Keratinocyte (primary cell): ENCODE results near the gene VANGL2. TPM values are rescaled to one million over a fixed set of nuclear protein-coding genes. Genes with fewer than 3 reads are reported as not detected.

Source experiments
- DNase-seq: peaks from one replicate; pipeline ENCODE4 v3.0.0-alpha.2; 2011; ENCODE audit warnings: low read depth, missing footprints, low spot score
- FAIRE-seq: peaks from 2 replicates; lab custom pipeline; 2011; peaks lifted over from hg19 to GRCh38; lab: Jason Lieb, UNC
- H2AFZ ChIP-seq: 2 replicates; pipeline ENCODE4 v1.6.0; 2012; ENCODE audit warnings: low read length, control low read depth, inconsistent platforms; ENCODE audit not compliant: control insufficient read depth
- H3K27ac ChIP-seq: 2 replicates; pipeline ENCODE4 v1.5.1; 2011; ENCODE audit warnings: low read length; ENCODE audit not compliant: control insufficient read depth, insufficient read depth
- H3K27me3 ChIP-seq: 3 replicates; pipeline ENCODE4 v1.6.0; 2011; ENCODE audit warnings: low read length; ENCODE audit not compliant: control insufficient read depth, insufficient read depth; ENCODE audit errors: extremely low read depth
- H3K36me3 ChIP-seq, 2 experiments: 2 replicates in 1 of 2; 3 replicates in 1 of 2; pipeline ENCODE4 v1.5.1; 2011; ENCODE audit warnings: low read length in 2 of 2, mild to moderate bottlenecking in 1 of 2; ENCODE audit not compliant: control insufficient read depth in 2 of 2, insufficient read depth in 2 of 2; ENCODE audit errors: extremely low read depth in 1 of 2
- H3K4me1 ChIP-seq: 3 replicates; pipeline ENCODE4 v1.5.1; 2011; ENCODE audit warnings: low read length; ENCODE audit not compliant: control insufficient read depth, insufficient read depth; ENCODE audit errors: extremely low read depth
- H3K4me2 ChIP-seq: 3 replicates; pipeline ENCODE4 v1.6.0; 2011; ENCODE audit warnings: low read depth, low read length; ENCODE audit not compliant: control insufficient read depth, insufficient read depth; ENCODE audit errors: extremely low read depth
- H3K4me3 ChIP-seq, 3 experiments: fragments of 200-600 bp in 1 of 3; sonication (generic) in 1 of 3; 2 replicates in 2 of 3; 3 replicates in 1 of 3; pipeline ENCODE4 v1.5.1; 2011 to 2016; ENCODE audit warnings: low read length in 3 of 3, mild to moderate bottlenecking in 3 of 3, control low read depth in 2 of 3, inconsistent platforms in 1 of 3, low read depth in 1 of 3, mixed read lengths in 1 of 3, mixed run types in 1 of 3, moderate library complexity in 1 of 3; ENCODE audit not compliant: control insufficient read depth in 2 of 3, insufficient read depth in 2 of 3; ENCODE audit errors: extremely low read depth in 1 of 3
- H3K79me2 ChIP-seq: 2 replicates; pipeline ENCODE4 v1.6.0; 2012; ENCODE audit warnings: low read length; ENCODE audit not compliant: control insufficient read depth, insufficient read depth
- H3K9ac ChIP-seq: 3 replicates; pipeline ENCODE4 v1.6.0; 2011; ENCODE audit warnings: low read length; ENCODE audit not compliant: control insufficient read depth, insufficient read depth; ENCODE audit errors: extremely low read depth
- H3K9me1 ChIP-seq: 3 replicates; pipeline ENCODE4 v1.6.0; 2011; ENCODE audit warnings: low read length; ENCODE audit not compliant: control insufficient read depth, insufficient read depth; ENCODE audit errors: extremely low read depth
- H3K9me3 ChIP-seq: 2 replicates; pipeline ENCODE4 v1.5.1; 2012; ENCODE audit warnings: low read depth, low read length; ENCODE audit not compliant: control insufficient read depth
- H4K20me1 ChIP-seq: 3 replicates; pipeline ENCODE4 v1.6.0; 2011; ENCODE audit warnings: low read length; ENCODE audit not compliant: control insufficient read depth, insufficient read depth; ENCODE audit errors: extremely low read depth
- CTCF ChIP-seq, 3 experiments: IDR thresholded peaks in 1 of 3; conservative IDR thresholded peaks in 1 of 3; optimal IDR thresholded peaks in 1 of 3; 2 replicates in 2 of 3; 3 replicates in 1 of 3; pipeline versions ENCODE3 to v1.5.1; 2011; ENCODE audit warnings: low read length in 3 of 3, mild to moderate bottlenecking in 3 of 3, moderate library complexity in 2 of 3, control low read depth in 1 of 3, inconsistent platforms in 1 of 3; ENCODE audit not compliant: insufficient read depth in 2 of 3; ENCODE audit errors: extremely low read depth in 1 of 3
- EZH2 ChIP-seq: IDR thresholded peaks from one replicate; pipeline ENCODE4 v1.6.1; 2012; ENCODE audit warnings: inconsistent platforms, mild to moderate bottlenecking, low read length, moderate library complexity
- dilution Hi-C: fragments of 300-500 bp; cut with MboI; formaldehyde crosslinking; loops from one replicate; pipeline ENCODE4 v1.7.0; 2020; ENCODE audit warnings: low sequenced_read_pairs; ENCODE audit not compliant: extremely low pct_ligation_motif_present
- polyA plus RNA-seq, 5 experiments: library from polyadenylated mRNA; depleted of rRNA in 3 of 5; stranded (reverse) in 3 of 5; stranded (forward) in 1 of 5; unstranded in 1 of 5; fragments of >200 nt; gene quantifications; 1 replicate in 1 of 5; 2 replicates in 3 of 5; 3 replicates in 1 of 5; pipeline versions ENCODE4 v1.2.1 to v1.2.3, GENCODE V29; 2011 to 2012; ENCODE audit warnings: missing spikeins in 2 of 5, low read depth in 1 of 5, low replicate concordance in 1 of 5

VANGL2 gene
- polyA plus RNA-seq, 1 donor (not counting 4 experiments of a cell fraction or from before 2014, with no cell fraction given) = 10.9 TPM

GRCh38 chr1:160466961-160467360 is 66.6 kb downstream of the VANGL2 start:
- H3K4me1 ChIP-seq = no peaks in the 10 kb centered on the region
- no peak overlapping the region for H3K4me2 ChIP-seq
- H3K9me1 ChIP-seq = no peaks in the 10 kb centered on the region
- no peak for DNase-seq
- dilution Hi-C loops = no loop called here
- no peaks in the 10 kb centered on the region for H4K20me1 ChIP-seq
- H3K27me3 ChIP-seq = no peaks in the 10 kb centered on the region
- TF ChIP-seq CTCF (optimal IDR thresholded peaks at IDR 0.05 in 1 of 3, IDR thresholded peaks at IDR 0.05 in 1 of 3, conservative IDR thresholded peaks at IDR 0.05 in 1 of 3; ENCODE audit: extremely low read depth in 1 of 3, insufficient read depth in 2 of 3, low read length in 3 of 3) (no peak), EZH2 (no peak)
- H3K9me3 ChIP-seq = no peaks in the 10 kb centered on the region
- H3K4me3 ChIP-seq = no peak overlapping the region
- no peak for FAIRE-seq
- no peak overlapping the region for H3K27ac ChIP-seq
- no peaks in the 10 kb centered on the region for H3K36me3 ChIP-seq
- H3K9ac ChIP-seq = no peak overlapping the region
- no peaks in the 10 kb centered on the region for H3K79me2 ChIP-seq
- H2AFZ ChIP-seq = no peak overlapping the region

GRCh38 chr1:160467576-160467975 is 67.2 kb downstream of the VANGL2 start:
- DNase-seq = no peak
- Histone ChIP-seq H2AFZ (no peak overlapping the region), H3K36me3 (no peaks in the 10 kb centered on the region), H3K4me2 (no peak overlapping the region), H3K4me1 (no peaks in the 10 kb centered on the region), H3K27ac (no peak overlapping the region), H3K9ac (no peak overlapping the region), H3K79me2 (no peaks in the 10 kb centered on the region), H3K27me3 (no peaks in the 10 kb centered on the region), H3K4me3 (no peak overlapping the region), H3K9me1 (no peaks in the 10 kb centered on the region), H4K20me1 (no peaks in the 10 kb centered on the region), H3K9me3 (no peaks in the 10 kb centered on the region)
- FAIRE-seq = no peak
- dilution Hi-C loops = no loop called here
- TF ChIP-seq EZH2 = no peak
- no peak for TF ChIP-seq CTCF (optimal IDR thresholded peaks at IDR 0.05 in 1 of 3, IDR thresholded peaks at IDR 0.05 in 1 of 3, conservative IDR thresholded peaks at IDR 0.05 in 1 of 3; ENCODE audit: extremely low read depth in 1 of 3, insufficient read depth in 2 of 3, low read length in 3 of 3)
